H1 (cell line): Measurements from ENCODE around the gene SLMAP. TPM values are rescaled to one million over a fixed set of nuclear protein-coding genes. Genes with fewer than 3 reads are reported as not detected.

Source experiments
- CTCF ChIA-PET: fragments of 300-600 bp; sonication (Branson Sonifier 250); formaldehyde crosslinking; loops from one replicate; lab custom pipeline; 2021; ENCODE audit not compliant: partially characterized antibody; lab: Charles Lee
- POLR2A ChIA-PET: fragments of 300-600 bp; sonication (Branson Sonifier 250); formaldehyde crosslinking; loops from one replicate; lab custom pipeline; 2021; ENCODE audit warnings: inconsistent platforms; ENCODE audit not compliant: partially characterized antibody; lab: Charles Lee
- DNase-seq, 2 experiments: peaks; one replicate each; pipeline versions ENCODE4 v3.0.0 to v3.0.0-alpha.2; 2010 to 2022; ENCODE audit warnings: low spot score in 2 of 2, low read depth in 1 of 2, mixed read lengths in 1 of 2
- FAIRE-seq: peaks from 2 replicates; lab custom pipeline; 2011; peaks lifted over from hg19 to GRCh38; lab: Jason Lieb, UNC
- H2AFZ ChIP-seq: 2 replicates; pipeline ENCODE4 v1.8.1; 2012; ENCODE audit warnings: low read length, inconsistent platforms
- H2AK5ac ChIP-seq: 2 replicates; pipeline ENCODE4 v1.6.1; 2013; ENCODE audit warnings: low read depth, low read length
- H2BK120ac ChIP-seq: replicated peaks from 2 replicates; pipeline ENCODE3; 2013; ENCODE audit warnings: low read depth, low read length, inconsistent platforms
- H2BK12ac ChIP-seq: 2 replicates; pipeline ENCODE4 v1.6.1; 2013; ENCODE audit warnings: low read depth, low read length
- H2BK15ac ChIP-seq: 2 replicates; pipeline ENCODE4 v1.6.1; 2013; ENCODE audit warnings: low read length
- H2BK20ac ChIP-seq: 2 replicates; pipeline ENCODE4 v1.6.1; 2013; ENCODE audit warnings: low read length
- H2BK5ac ChIP-seq: 2 replicates; pipeline ENCODE4 v1.6.1; 2013; ENCODE audit warnings: low read depth, low read length
- H3K14ac ChIP-seq: 2 replicates; pipeline ENCODE4 v1.6.1; 2013; ENCODE audit warnings: inconsistent platforms; ENCODE audit not compliant: insufficient read length
- H3K18ac ChIP-seq: 2 replicates; pipeline ENCODE4 v1.6.1; 2013; ENCODE audit warnings: low read length; ENCODE audit errors: extremely low read depth
- H3K23ac ChIP-seq: 2 replicates; pipeline ENCODE4 v1.6.1; 2013; ENCODE audit warnings: inconsistent platforms; ENCODE audit not compliant: insufficient read length
- H3K23me2 ChIP-seq: 2 replicates; pipeline ENCODE4 v1.6.1; 2013; ENCODE audit warnings: low read depth, low read length
- H3K27ac ChIP-seq: 2 replicates; pipeline ENCODE4 v1.6.1; 2011; ENCODE audit warnings: low read depth, low read length, inconsistent platforms
- H3K27me3 ChIP-seq, 4 experiments: replicated peaks in 1 of 4; 1 replicate in 1 of 4; 2 replicates in 3 of 4; pipeline versions ENCODE4 v1.6.1 to v1.8.1; 2011 to 2013; ENCODE audit warnings: low read length in 3 of 4, mild to moderate bottlenecking in 3 of 4, inconsistent platforms in 2 of 4, mixed read lengths in 2 of 4, moderate library complexity in 1 of 4; ENCODE audit not compliant: control insufficient read depth in 3 of 4, insufficient read depth in 3 of 4; ENCODE audit errors: extremely low read depth in 1 of 4
- H3K36me3 ChIP-seq, 4 experiments: 2 replicates each; pipeline versions ENCODE4 v1.6.1 to v1.8.1; 2011 to 2013; ENCODE audit warnings: mild to moderate bottlenecking in 4 of 4, low read length in 3 of 4, moderate library complexity in 2 of 4, control low read depth in 1 of 4, inconsistent platforms in 1 of 4; ENCODE audit not compliant: insufficient read depth in 4 of 4, control insufficient read depth in 2 of 4
- H3K4ac ChIP-seq: replicated peaks from 2 replicates; pipeline ENCODE3; 2013; ENCODE audit warnings: low read length, low read depth, mixed read lengths, inconsistent platforms; ENCODE audit not compliant: insufficient read length
- H3K4me1 ChIP-seq, 4 experiments: replicated peaks in 1 of 4; 1 replicate in 1 of 4; 2 replicates in 3 of 4; pipeline versions ENCODE4 v1.6.1 to v1.8.1; 2011 to 2013; ENCODE audit warnings: low read length in 3 of 4, inconsistent platforms in 2 of 4, mixed read lengths in 1 of 4; ENCODE audit not compliant: insufficient read depth in 4 of 4, control insufficient read depth in 3 of 4
- H3K4me2 ChIP-seq, 2 experiments: 2 replicates each; pipeline versions ENCODE4 v1.6.1 to v1.8.1; 2011 to 2013; ENCODE audit warnings: low read depth in 2 of 2, low read length in 2 of 2, control low read depth in 1 of 2, inconsistent platforms in 1 of 2, mild to moderate bottlenecking in 1 of 2; ENCODE audit not compliant: insufficient read depth in 1 of 2
- H3K4me3 ChIP-seq, 4 experiments: fragments of 200-600, 300-600 bp in 1 of 4; sonication (generic), shearing (Covaris generic), sonication (Bioruptor Twin) in 1 of 4; 2 replicates each; pipeline versions ENCODE4 v1.5.1 to v1.8.1; 2011 to 2016; ENCODE audit warnings: low read length in 4 of 4, low read depth in 3 of 4, control low read depth in 2 of 4, inconsistent platforms in 2 of 4, mild to moderate bottlenecking in 2 of 4, mixed read lengths in 1 of 4, moderate library complexity in 1 of 4; ENCODE audit not compliant: insufficient read depth in 2 of 4; ENCODE audit errors: extremely low read depth in 1 of 4
- H3K56ac ChIP-seq: replicated peaks from 2 replicates; pipeline ENCODE3; 2013; ENCODE audit warnings: low read depth, mild to moderate bottlenecking, mixed read lengths, low read length, inconsistent platforms; ENCODE audit not compliant: insufficient read length
- H3K79me1 ChIP-seq: 2 replicates; pipeline ENCODE4 v1.6.1; 2013; ENCODE audit warnings: low read depth, low read length, control low read depth
- H3K79me2 ChIP-seq, 2 experiments: 2 replicates each; pipeline versions ENCODE4 v1.6.1 to v1.8.1; 2012 to 2013; ENCODE audit warnings: low read length in 2 of 2, mild to moderate bottlenecking in 2 of 2, inconsistent platforms in 1 of 2; ENCODE audit not compliant: insufficient read depth in 2 of 2, control insufficient read depth in 1 of 2
- H3K9ac ChIP-seq, 4 experiments: replicated peaks in 1 of 4; 1 replicate in 1 of 4; 2 replicates in 3 of 4; pipeline versions ENCODE4 v1.6.1 to v1.8.1; 2011 to 2013; ENCODE audit warnings: low read depth in 3 of 4, low read length in 3 of 4, control low read depth in 2 of 4, mild to moderate bottlenecking in 2 of 4, moderate library complexity in 2 of 4, inconsistent platforms in 1 of 4; ENCODE audit errors: extremely low read depth in 1 of 4
- H3K9me3 ChIP-seq, 2 experiments: 2 replicates each; pipeline versions ENCODE4 v1.6.1 to v1.8.1; 2012 to 2013; ENCODE audit warnings: mild to moderate bottlenecking in 2 of 2, moderate library complexity in 2 of 2, control low read depth in 1 of 2, inconsistent platforms in 1 of 2, low read depth in 1 of 2, low read length in 1 of 2, mixed read lengths in 1 of 2; ENCODE audit not compliant: insufficient read depth in 2 of 2
- H4K20me1 ChIP-seq, 2 experiments: replicated peaks in 1 of 2; 2 replicates each; pipeline versions ENCODE3 to v1.8.1; 2011 to 2013; ENCODE audit warnings: inconsistent platforms in 2 of 2, low read length in 2 of 2, mild to moderate bottlenecking in 1 of 2; ENCODE audit not compliant: insufficient read depth in 2 of 2, control insufficient read depth in 1 of 2
- H4K5ac ChIP-seq: 2 replicates; pipeline ENCODE4 v1.6.1; 2013; ENCODE audit warnings: low read length, low read depth, mixed read lengths, inconsistent platforms; ENCODE audit not compliant: insufficient read length
- H4K8ac ChIP-seq: 2 replicates; pipeline ENCODE4 v1.8.0; 2013; ENCODE audit warnings: mild to moderate bottlenecking, moderate library complexity, low read length, inconsistent platforms; ENCODE audit not compliant: insufficient read depth; ENCODE audit errors: extremely low read depth
- H4K91ac ChIP-seq: replicated peaks from 2 replicates; pipeline ENCODE3; 2013; ENCODE audit warnings: low read length, mixed read lengths, inconsistent platforms; ENCODE audit not compliant: insufficient read length
- ATF3 ChIP-seq: IDR thresholded peaks from 2 replicates; pipeline ENCODE4 v1.6.1; 2011; ENCODE audit warnings: low read depth, mild to moderate bottlenecking, low read length; ENCODE audit not compliant: insufficient read depth
- EZH2 ChIP-seq: fragments of 200-600 bp; sonication (generic); IDR thresholded peaks from 2 replicates; pipeline ENCODE4 v1.7.1; 2012; ENCODE audit warnings: low read depth, mild to moderate bottlenecking, moderate library complexity, low read length, inconsistent platforms; ENCODE audit not compliant: severe bottlenecking
- GTF2F1 ChIP-seq: IDR thresholded peaks from 2 replicates; pipeline ENCODE4 v1.6.1; 2012; ENCODE audit warnings: low read depth, low read length, improper control_type of control experiment, borderline replicate concordance
- KDM4A ChIP-seq: IDR thresholded peaks from one replicate; pipeline ENCODE4 v1.7.1; 2012; ENCODE audit warnings: low read depth, mild to moderate bottlenecking, moderate library complexity, low read length, inconsistent platforms; ENCODE audit not compliant: severe bottlenecking
- NRF1 ChIP-seq: IDR thresholded peaks from 2 replicates; pipeline ENCODE4 v1.6.1; 2011; ENCODE audit warnings: mild to moderate bottlenecking, low read depth, low read length, improper control_type of control experiment
- SIN3A ChIP-seq, 2 experiments: IDR thresholded peaks in 1 of 2; conservative IDR thresholded peaks in 1 of 2; 2 replicates each; pipeline ENCODE4 v1.6.1; 2011 to 2012; ENCODE audit warnings: low read length in 2 of 2, improper control_type of control experiment in 1 of 2, low read depth in 1 of 2, mild to moderate bottlenecking in 1 of 2
- SIRT6 ChIP-seq: IDR thresholded peaks from one replicate; pipeline ENCODE4 v1.7.1; 2012; ENCODE audit warnings: low read length, inconsistent platforms
- SP1 ChIP-seq: IDR thresholded peaks from 2 replicates; pipeline ENCODE4 v1.6.1; 2011; ENCODE audit warnings: low read depth, low read length
- SP4 ChIP-seq: IDR thresholded peaks from 2 replicates; pipeline ENCODE4 v1.6.1; 2012; ENCODE audit warnings: low read length, inconsistent platforms
- TBP ChIP-seq: IDR thresholded peaks from 2 replicates; pipeline ENCODE4 v1.6.1; 2011; ENCODE audit warnings: low read depth, low read length, improper control_type of control experiment
- TEAD4 ChIP-seq: IDR thresholded peaks from 2 replicates; pipeline ENCODE4 v1.6.1; 2012; ENCODE audit warnings: low read depth, low read length, inconsistent platforms, mixed read lengths
- USF2 ChIP-seq: IDR thresholded peaks from 2 replicates; pipeline ENCODE4 v1.6.1; 2011; ENCODE audit warnings: low read length, improper control_type of control experiment
- ZNF274 ChIP-seq: IDR thresholded peaks from 2 replicates; pipeline ENCODE4 v1.7.0; 2012; ENCODE audit warnings: low read length, borderline replicate concordance; ENCODE audit errors: extremely low read depth
- WGBS, 2 experiments: shearing (Covaris generic) in 1 of 2; methylation state at CpG; one replicate each; pipeline versions ENCODE4 v1.1.6 to v1.1.7; 2013 to 2015; ENCODE audit warnings: low lambda C conversion rate in 2 of 2, mixed read lengths in 2 of 2, inconsistent platforms in 1 of 2, low coverage in 1 of 2, missing lambda C conversion rate in 1 of 2; ENCODE audit not compliant: insufficient replicate concordance in 2 of 2, insufficient coverage in 1 of 2, insufficient read length in 1 of 2; ENCODE audit errors: extremely low coverage in 1 of 2, missing lambda C conversion rate in 1 of 2; 5-methylcytosine and 5-hydroxymethylcytosine counted together
- polyA plus RNA-seq, 7 experiments: library from polyadenylated mRNA; depleted of rRNA in 3 of 7; stranded (reverse) in 5 of 7; unstranded in 2 of 7; fragments of >200 nt in 5 of 7; fragments of 200-250 nt in 2 of 7; gene quantifications; 1 replicate in 5 of 7; 2 replicates in 1 of 7; 4 replicates in 1 of 7; pipeline versions ENCODE4 v1.2.1 to v1.2.3, GENCODE V29; 2011 to 2013; ENCODE audit warnings: missing spikeins in 2 of 7, mixed read lengths in 2 of 7
- total RNA-seq: library from RNA; stranded (reverse); fragmentation: NEBNext Ultra II Directional; extraction: Animal tissue kit (Norgen Biotek cat#: 25700); gene quantifications from 2 replicates; pipeline ENCODE4 v1.2.1, GENCODE V29; 2021

SLMAP gene
- total and polyA plus RNA-seq, 2 of the 8 experiments (the other 6 are each of a cell fraction or from before 2014, with no cell fraction given) = 13.6 to 70.4 TPM

GRCh38 chr3:57777774-57778173 is 21.7 kb downstream of the SLMAP start:
- Histone ChIP-seq H2BK12ac (no peak overlapping the region), H3K18ac (no peak overlapping the region), H2AK5ac (no peak overlapping the region), H3K4me3 (no peak overlapping the region), H4K5ac (no peak overlapping the region), H3K4ac (no peak overlapping the region), H4K91ac (no peak overlapping the region), H3K23ac (no peak overlapping the region), H2BK120ac (no peak overlapping the region), H3K56ac (no peak overlapping the region), H3K9me3 (no peaks in the 10 kb centered on the region), H2BK15ac (no peak overlapping the region), H2BK5ac (no peak overlapping the region), H4K20me1 (peaks cover 1 to 3% of the 10 kb centered on the region in 2 experiments), H4K8ac (no peak overlapping the region), H3K4me1 (no peaks in the 10 kb centered on the region), H2AFZ (no peak overlapping the region), H3K14ac (no peak overlapping the region), H3K27me3 (no peaks in the 10 kb centered on the region), H2BK20ac (no peak overlapping the region), H3K79me1 (no peaks in the 10 kb centered on the region; the same call in 1 of the 2 replicates), H3K79me2 (peaks cover 0 to 72% of the 10 kb centered on the region in 2 experiments; a peak in 3 of 4 replicates), H3K23me2 (no peaks in the 10 kb centered on the region), H3K9ac (no peak overlapping the region), H3K4me2 (no peak overlapping the region), H3K36me3 (no peaks in the 10 kb centered on the region), H3K27ac (no peak overlapping the region)
- 91% methylated on average over 3 of the region's 3 CpGs; no CpG with 5 or more reads in 1 of the 2 experiments for WGBS, 2 experiments
- no peak for DNase-seq
- FAIRE-seq = no peak
- POLR2A ChIA-PET = no interaction called here
- CTCF ChIA-PET = no interaction called here
- no peak for TF ChIP-seq TBP
- TF ChIP-seq GTF2F1 = no peak
- TF ChIP-seq SP1 = no peak
- TF ChIP-seq KDM4A = no peak
- TF ChIP-seq SP4 = no peak
- no peak for TF ChIP-seq TEAD4
- no peak for TF ChIP-seq SIN3A (conservative IDR thresholded peaks at IDR 0.05 in 1 of 2, IDR thresholded peaks at IDR 0.05 in 1 of 2; ENCODE audit: low read depth in 1 of 2, low read length in 2 of 2)
- TF ChIP-seq USF2 = no peak
- TF ChIP-seq EZH2 = no peak
- no peak for TF ChIP-seq ZNF274
- TF ChIP-seq NRF1 = no peak
- no peak for TF ChIP-seq SIRT6
- no peak for TF ChIP-seq ATF3
